HL-60 (cell line): ENCODE data around the gene HORMAD2.

Experiments
- CTCF ChIP-seq: IDR thresholded peaks from one replicate; pipeline ENCODE4 v1.5.1; 2011; ENCODE audit warnings: low read length, control low read depth, inconsistent platforms; ENCODE audit not compliant: insufficient read depth
- SPI1 ChIP-seq: IDR thresholded peaks from 2 replicates; pipeline ENCODE4 v1.6.1; 2012; ENCODE audit warnings: low read depth, mild to moderate bottlenecking, borderline replicate concordance

- TF ChIP-seq CTCF (no peak), SPI1 (no peak)
Measured at GRCh38 chr22:30062950-30063349, 17.3 kb upstream of the HORMAD2 start.
